ENCODE measurements around the gene FRMPD1. TPM values are rescaled to one million over a fixed set of nuclear protein-coding genes. Genes with fewer than 3 reads are reported as not detected.

FRMPD1 gene
- total RNA-seq, 4 donors from 2014 or later, result 0.46 to 1.7 (median 1.0) TPM

GRCh38 chr9:37626708-37627292 lies 24.0 kb upstream of the FRMPD1 start:
- no peaks in the 10 kb centered on the region for H3K36me3 ChIP-seq
- no peak overlapping the region for H3K4me3 ChIP-seq
- no peaks in the 10 kb centered on the region for H3K9me3 ChIP-seq
- no peaks in the 10 kb centered on the region for H3K4me1 ChIP-seq
- ATAC-seq (no peak), DNase-seq (no peak)
- H3K27ac ChIP-seq, result no peak overlapping the region
- in situ Hi-C loops (cut with MboI; ENCODE audit: low sequenced_read_pairs in 4 of 4), result no loop called here
- intact Hi-C loops (cut with DNase I; ENCODE audit: low total_unique reads), result no loop called here
- TF ChIP-seq POLR2A (IDR thresholded peaks at IDR 0.05), result no peak
- no peak for TF ChIP-seq CTCF (IDR thresholded peaks at IDR 0.05 in 4 of 5, conservative IDR thresholded peaks at IDR 0.05 in 1 of 5)
- no peaks in the 10 kb centered on the region for H3K27me3 ChIP-seq

- intact Hi-C loops (cut with DNase I; ENCODE audit: low total_unique reads) (no loop called here), in situ Hi-C loops (cut with MboI; ENCODE audit: low sequenced_read_pairs in 4 of 4) (no loop called here)
- H3K27me3 ChIP-seq, result no peaks in the 10 kb centered on the region
- DNase-seq (no peak), ATAC-seq (no peak)
- H3K4me1 ChIP-seq, result no peaks in the 10 kb centered on the region
- H3K9me3 ChIP-seq, result no peaks in the 10 kb centered on the region
- no peak overlapping the region for H3K27ac ChIP-seq
- TF ChIP-seq CTCF (IDR thresholded peaks at IDR 0.05 in 4 of 5, conservative IDR thresholded peaks at IDR 0.05 in 1 of 5) (no peak), POLR2A (IDR thresholded peaks at IDR 0.05) (no peak)
- no peaks in the 10 kb centered on the region for H3K36me3 ChIP-seq
- H3K4me3 ChIP-seq, result no peak overlapping the region
Observed at GRCh38 chr9:37632479-37632878, 18.3 kb upstream of the FRMPD1 start.

- Histone ChIP-seq H3K4me3 (no peak overlapping the region), H3K27ac (no peak overlapping the region), H3K9me3 (no peaks in the 10 kb centered on the region), H3K27me3 (no peaks in the 10 kb centered on the region), H3K4me1 (peaks cover 5 to 12% of the 10 kb centered on the region in 2 donors), H3K36me3 (no peaks in the 10 kb centered on the region)
- DNase-seq (no peak), ATAC-seq (no peak)
- TF ChIP-seq POLR2A (IDR thresholded peaks at IDR 0.05) (no peak), CTCF (IDR thresholded peaks at IDR 0.05 in 4 of 5, conservative IDR thresholded peaks at IDR 0.05 in 1 of 5) (no peak)
- intact Hi-C loops (cut with DNase I; ENCODE audit: low total_unique reads), result no loop called here
- in situ Hi-C loops (cut with MboI; ENCODE audit: low sequenced_read_pairs in 4 of 4), result no loop called here
Observed at GRCh38 chr9:37635808-37636207, 14.9 kb upstream of the FRMPD1 start.

- intact Hi-C loops (cut with DNase I; ENCODE audit: low total_unique reads), result no loop called here
- H3K27me3 ChIP-seq, result no peaks in the 10 kb centered on the region
- no peak overlapping the region for H3K27ac ChIP-seq
- no peak overlapping the region for H3K4me3 ChIP-seq
- no peak for ATAC-seq
- H3K4me1 ChIP-seq, result peaks cover 5 to 12% of the 10 kb centered on the region in 2 donors
- no peak for TF ChIP-seq CTCF (IDR thresholded peaks at IDR 0.05 in 4 of 5, conservative IDR thresholded peaks at IDR 0.05 in 1 of 5)
- TF ChIP-seq POLR2A (IDR thresholded peaks at IDR 0.05), result no peak
- H3K36me3 ChIP-seq, result no peaks in the 10 kb centered on the region
- no peak for DNase-seq
- H3K9me3 ChIP-seq, result no peaks in the 10 kb centered on the region
- in situ Hi-C loops (cut with MboI; ENCODE audit: low sequenced_read_pairs in 4 of 4), result no loop called here
Observed at GRCh38 chr9:37636511-37637448, 14.0 kb upstream of the FRMPD1 start.

Measured in gastrocnemius medialis (tissue), 4 donors.